ENCODE measurements around the gene EPHA4. TPM values are rescaled to one million over a fixed set of nuclear protein-coding genes. Genes with fewer than 3 reads are reported as not detected.

EPHA4 gene
- total RNA-seq, 1 experiment from 2014 or later: 3.2 TPM

DNA sequence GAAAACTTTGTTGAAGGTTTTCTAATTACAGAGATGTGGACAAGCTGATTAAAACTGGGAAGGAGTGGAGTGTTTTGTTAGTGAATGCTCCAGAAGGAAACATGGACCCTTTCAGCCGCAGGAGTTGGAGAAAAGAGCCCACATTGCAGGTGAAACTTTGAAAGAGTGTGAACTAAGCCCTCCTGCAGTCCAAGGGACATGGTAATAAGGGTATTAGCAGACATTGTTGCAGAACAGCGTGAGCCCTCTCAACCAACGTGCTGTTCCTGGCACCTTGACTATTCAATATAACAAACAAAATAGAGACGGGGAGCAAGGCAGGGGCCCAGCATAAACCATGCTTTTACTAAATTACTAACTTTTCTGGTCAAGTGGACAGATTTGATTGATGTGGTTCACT lies 122.7 kb downstream of the EPHA4 start:
- no TSS peak for BruUV-seq (replicated peaks)
- Mint-ChIP-seq H3K27me3 (ENCODE audit: unreplicated experiment) (no peaks in the 10 kb centered on the region), H3K9me3 (ENCODE audit: low read depth, unreplicated experiment) (no peaks in the 10 kb centered on the region), H3K27ac (ENCODE audit: unreplicated experiment) (no peak overlapping the region), H3K36me3 (ENCODE audit: insufficient read depth, unreplicated experiment) (no peaks in the 10 kb centered on the region), H3K4me1 (ENCODE audit: low read depth, unreplicated experiment) (peaks cover 20% of the 10 kb centered on the region), H3K4me3 (ENCODE audit: low read depth, unreplicated experiment) (no peak overlapping the region)
- no peak for DNase-seq
- intact Hi-C loops (cut with micrococcal nuclease; ENCODE audit: unreplicated experiment): no loop called here
- TF ChIP-seq, protein P1, sequence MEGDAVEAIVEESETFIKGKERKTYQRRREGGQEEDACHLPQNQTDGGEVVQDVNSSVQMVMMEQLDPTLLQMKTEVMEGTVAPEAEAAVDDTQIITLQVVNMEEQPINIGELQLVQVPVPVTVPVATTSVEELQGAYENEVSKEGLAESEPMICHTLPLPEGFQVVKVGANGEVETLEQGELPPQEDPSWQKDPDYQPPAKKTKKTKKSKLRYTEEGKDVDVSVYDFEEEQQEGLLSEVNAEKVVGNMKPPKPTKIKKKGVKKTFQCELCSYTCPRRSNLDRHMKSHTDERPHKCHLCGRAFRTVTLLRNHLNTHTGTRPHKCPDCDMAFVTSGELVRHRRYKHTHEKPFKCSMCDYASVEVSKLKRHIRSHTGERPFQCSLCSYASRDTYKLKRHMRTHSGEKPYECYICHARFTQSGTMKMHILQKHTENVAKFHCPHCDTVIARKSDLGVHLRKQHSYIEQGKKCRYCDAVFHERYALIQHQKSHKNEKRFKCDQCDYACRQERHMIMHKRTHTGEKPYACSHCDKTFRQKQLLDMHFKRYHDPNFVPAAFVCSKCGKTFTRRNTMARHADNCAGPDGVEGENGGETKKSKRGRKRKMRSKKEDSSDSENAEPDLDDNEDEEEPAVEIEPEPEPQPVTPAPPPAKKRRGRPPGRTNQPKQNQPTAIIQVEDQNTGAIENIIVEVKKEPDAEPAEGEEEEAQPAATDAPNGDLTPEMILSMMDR (IDR thresholded peaks at IDR 0.05; ENCODE audit: unreplicated experiment): no peak
- CTCF ChIA-PET: no interaction called here

DNA sequence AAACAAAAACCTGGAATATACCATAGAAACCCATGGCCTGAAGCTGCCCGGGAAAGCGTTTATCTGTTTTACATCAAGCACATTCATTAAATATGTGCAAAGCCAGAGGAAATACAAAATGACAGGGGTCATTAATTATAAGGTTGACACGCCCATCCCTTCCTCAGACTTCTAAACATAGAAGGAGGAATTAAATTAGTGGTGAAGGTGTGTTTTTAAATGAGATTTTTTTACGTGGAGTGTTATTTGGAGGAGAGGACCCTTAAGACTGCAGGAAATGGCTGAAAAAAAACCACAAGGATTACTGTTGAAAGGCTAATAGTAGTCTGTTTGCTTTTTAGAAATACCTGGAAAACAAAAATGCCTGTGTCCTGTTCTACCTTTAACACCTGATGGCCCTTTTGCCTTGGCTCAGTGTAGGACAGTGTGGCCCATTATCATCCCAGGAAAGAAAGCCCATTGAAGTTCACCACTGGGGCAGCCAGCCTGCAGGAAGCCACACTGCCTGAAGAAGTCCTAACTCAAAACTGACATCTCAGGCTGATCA lies 123.2 kb downstream of the EPHA4 start:
- Mint-ChIP-seq H3K4me1 (ENCODE audit: low read depth, unreplicated experiment) (peaks cover 23% of the 10 kb centered on the region), H3K4me3 (ENCODE audit: low read depth, unreplicated experiment) (no peak overlapping the region), H3K9me3 (ENCODE audit: low read depth, unreplicated experiment) (no peaks in the 10 kb centered on the region), H3K27ac (ENCODE audit: unreplicated experiment) (no peak overlapping the region), H3K36me3 (ENCODE audit: insufficient read depth, unreplicated experiment) (no peaks in the 10 kb centered on the region), H3K27me3 (ENCODE audit: unreplicated experiment) (no peaks in the 10 kb centered on the region)
- no TSS peak for BruUV-seq (replicated peaks)
- intact Hi-C loops (cut with micrococcal nuclease; ENCODE audit: unreplicated experiment): no loop called here
- CTCF ChIA-PET: no interaction called here
- no peak for DNase-seq
- TF ChIP-seq, protein P1 (IDR thresholded peaks at IDR 0.05; ENCODE audit: unreplicated experiment): no peak

DNA sequence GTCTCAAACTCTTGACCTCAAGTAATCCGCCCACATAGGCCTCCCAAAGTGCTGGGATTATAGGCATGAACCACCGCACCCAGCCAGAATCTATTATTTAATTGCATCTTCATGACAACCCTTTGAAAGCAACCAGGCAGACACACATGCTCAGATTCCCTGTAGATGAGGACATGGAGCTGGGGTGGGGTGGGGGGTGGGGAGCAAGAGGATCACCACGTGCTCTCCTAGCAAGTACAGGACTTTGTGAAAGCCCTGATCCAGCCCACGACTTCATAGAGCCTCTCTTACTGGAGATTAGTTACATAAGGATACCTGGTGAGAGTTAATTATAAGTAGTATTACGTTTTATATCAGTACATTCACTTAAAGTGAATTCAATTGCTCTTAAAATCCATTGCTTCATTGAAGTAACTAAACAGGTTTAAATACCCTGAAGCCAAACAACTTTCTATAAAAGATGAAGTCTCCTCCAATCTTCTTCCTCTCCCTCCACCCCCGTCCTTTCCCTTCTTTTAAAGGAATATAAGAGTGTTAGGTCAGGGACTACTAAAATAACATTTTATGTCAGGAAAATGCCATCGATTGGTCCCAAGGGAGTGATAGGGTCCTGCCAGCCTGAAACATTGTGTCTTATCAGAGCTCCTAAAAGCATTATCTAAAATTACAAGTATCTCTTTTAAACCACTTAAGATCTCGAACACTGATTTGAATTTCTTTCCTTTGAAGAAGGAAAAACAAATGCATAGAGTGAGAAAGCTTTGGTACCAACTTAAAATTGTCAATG lies 123.9 kb downstream of the EPHA4 start:
- CTCF ChIA-PET: no interaction called here
- Mint-ChIP-seq H3K27me3 (ENCODE audit: unreplicated experiment) (no peaks in the 10 kb centered on the region), H3K9me3 (ENCODE audit: low read depth, unreplicated experiment) (no peaks in the 10 kb centered on the region), H3K36me3 (ENCODE audit: insufficient read depth, unreplicated experiment) (no peaks in the 10 kb centered on the region), H3K4me3 (ENCODE audit: low read depth, unreplicated experiment) (no peak overlapping the region), H3K4me1 (ENCODE audit: low read depth, unreplicated experiment) (peaks cover 30% of the 10 kb centered on the region), H3K27ac (ENCODE audit: unreplicated experiment) (no peak overlapping the region)
- TF ChIP-seq, protein P1 (IDR thresholded peaks at IDR 0.05; ENCODE audit: unreplicated experiment): no peak
- BruUV-seq (replicated peaks): no TSS peak
- no peak for DNase-seq
- intact Hi-C loops (cut with micrococcal nuclease; ENCODE audit: unreplicated experiment): no loop called here

DNA sequence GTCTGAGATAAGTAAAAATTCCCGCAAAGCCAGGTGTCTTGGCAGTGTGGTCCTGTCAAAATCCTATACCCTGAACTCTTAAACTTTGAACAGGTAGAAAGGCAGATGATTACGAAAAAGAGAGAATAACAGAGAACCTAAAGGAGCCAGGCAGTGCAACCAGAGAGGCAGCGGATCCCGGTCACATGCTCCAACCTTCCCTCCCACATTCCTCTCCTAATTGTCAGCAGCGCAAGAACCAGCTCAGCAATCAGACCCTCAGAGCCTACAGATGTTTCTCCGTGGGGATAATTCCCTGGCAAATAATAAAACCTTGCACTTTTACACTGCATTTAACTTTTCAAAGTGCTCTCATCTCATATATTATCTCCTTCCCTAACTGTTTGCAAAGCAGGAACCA lies 124.8 kb downstream of the EPHA4 start:
- TF ChIP-seq, protein P1 (IDR thresholded peaks at IDR 0.05; ENCODE audit: unreplicated experiment): no peak
- Mint-ChIP-seq H3K4me1 (ENCODE audit: low read depth, unreplicated experiment) (peaks cover 30% of the 10 kb centered on the region), H3K36me3 (ENCODE audit: insufficient read depth, unreplicated experiment) (no peaks in the 10 kb centered on the region), H3K27ac (ENCODE audit: unreplicated experiment) (peak overlapping the region; percentile 51), H3K27me3 (ENCODE audit: unreplicated experiment) (no peaks in the 10 kb centered on the region), H3K4me3 (ENCODE audit: low read depth, unreplicated experiment) (peak overlapping the region; percentile 31), H3K9me3 (ENCODE audit: low read depth, unreplicated experiment) (no peaks in the 10 kb centered on the region)
- CTCF ChIA-PET: interaction anchor here (0.6 to 1.2 kb wide), 3 partner anchors 11 to 25 kb away, joined by 3 read pairs; no protein-coding TSS in a partner anchor
- BruUV-seq (replicated peaks): no TSS peak
- intact Hi-C loops (cut with micrococcal nuclease; ENCODE audit: unreplicated experiment): no loop called here
- peak; percentile 17 for DNase-seq
